SW480 (cell line): Measurements from ENCODE around the gene MAT1A.
A peak's percentile ranks its signal among the peaks of the same experiment; 100 is the strongest.
"Not testable (repeated sequence)": the region's sequence is repeated elsewhere in the genome, so short reads cannot be mapped to it uniquely, and the experiment has no call there.

Experiments used
- DNase-seq: peaks from one replicate; pipeline ENCODE4 v3.0.0-alpha.2; 2016; ENCODE audit warnings: low spot score

Gene MAT1A

DNA sequence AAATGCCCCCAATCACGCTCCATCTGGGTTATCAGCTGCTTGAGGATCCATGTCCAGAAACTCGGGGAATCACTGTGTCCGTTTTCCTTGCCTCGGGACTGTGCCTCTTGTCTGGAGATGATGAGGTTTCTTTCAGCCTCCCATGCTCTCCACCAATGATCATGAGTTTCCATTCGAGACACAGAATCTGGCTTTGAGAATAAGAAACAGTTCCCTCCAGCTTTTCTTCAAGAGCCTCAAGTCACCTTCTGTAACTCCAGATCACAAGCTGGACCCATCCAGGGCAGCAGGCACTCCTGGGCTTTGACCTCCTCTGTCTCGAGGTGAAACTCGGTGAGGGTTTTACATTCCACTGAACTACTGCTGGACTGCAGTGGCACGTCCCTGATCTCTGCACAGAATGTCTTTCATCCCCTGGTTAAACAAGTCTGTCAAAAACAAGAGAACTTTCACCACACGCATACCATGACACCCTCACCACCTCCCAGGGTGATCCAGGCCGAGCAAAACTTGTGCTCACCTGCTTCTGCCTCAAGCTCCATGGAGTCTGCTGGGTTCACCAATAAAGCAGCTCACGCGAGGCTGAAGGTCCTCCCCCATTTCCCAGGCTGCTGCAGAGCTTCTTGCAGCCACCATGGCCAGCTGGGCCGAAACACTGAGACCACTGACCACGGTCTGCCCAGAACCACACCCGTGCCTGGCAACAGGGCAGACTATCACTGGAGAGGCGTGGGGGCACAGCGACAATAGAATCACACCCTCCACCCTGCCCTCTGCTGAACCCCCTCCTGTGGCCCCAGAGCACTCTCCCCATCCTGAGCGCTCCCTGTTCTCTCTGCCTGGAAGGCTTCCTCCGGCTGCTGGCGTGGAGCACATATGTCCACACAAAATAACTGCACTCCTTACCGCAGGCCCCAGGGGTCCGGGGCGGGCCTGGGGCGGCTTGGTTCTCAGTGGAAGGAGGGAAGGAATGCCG is 25.1 kb downstream of the MAT1A start:
- no peak for DNase-seq

DNA sequence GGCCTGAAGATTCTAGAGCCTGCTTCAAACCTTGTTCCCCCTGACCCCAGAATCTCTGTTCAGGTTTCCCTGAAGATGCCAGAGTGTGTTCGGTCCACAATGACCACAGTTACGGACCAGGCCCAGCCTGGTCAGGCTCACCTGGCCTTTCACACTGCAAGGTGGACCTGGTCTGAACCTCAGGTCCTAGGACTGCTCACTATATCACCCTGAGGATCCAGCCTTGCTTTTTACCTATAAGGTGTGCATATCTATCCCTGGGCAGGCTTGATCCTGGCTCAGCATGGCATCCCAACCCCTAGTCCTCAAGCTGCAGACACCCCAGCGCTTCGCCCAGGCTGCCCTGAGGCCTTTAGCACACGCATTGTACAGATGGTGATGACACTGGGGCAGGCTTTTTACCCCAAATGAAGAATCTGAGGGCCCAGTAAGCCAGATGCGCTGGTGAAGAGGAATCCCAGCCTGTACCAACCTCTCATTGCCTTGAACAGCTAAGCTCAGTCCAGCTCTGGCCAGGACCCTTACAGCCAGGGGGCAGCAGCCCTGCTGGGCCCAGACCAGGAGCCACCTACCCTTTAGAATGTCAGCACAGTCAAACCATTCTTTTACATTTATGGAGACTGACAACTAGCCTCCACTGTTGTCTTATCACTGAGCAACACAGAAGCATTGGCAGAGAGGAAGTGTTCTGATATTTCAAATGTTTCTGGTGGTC is 28.0 kb downstream of the MAT1A start:
- DNase-seq, result no peak

DNA sequence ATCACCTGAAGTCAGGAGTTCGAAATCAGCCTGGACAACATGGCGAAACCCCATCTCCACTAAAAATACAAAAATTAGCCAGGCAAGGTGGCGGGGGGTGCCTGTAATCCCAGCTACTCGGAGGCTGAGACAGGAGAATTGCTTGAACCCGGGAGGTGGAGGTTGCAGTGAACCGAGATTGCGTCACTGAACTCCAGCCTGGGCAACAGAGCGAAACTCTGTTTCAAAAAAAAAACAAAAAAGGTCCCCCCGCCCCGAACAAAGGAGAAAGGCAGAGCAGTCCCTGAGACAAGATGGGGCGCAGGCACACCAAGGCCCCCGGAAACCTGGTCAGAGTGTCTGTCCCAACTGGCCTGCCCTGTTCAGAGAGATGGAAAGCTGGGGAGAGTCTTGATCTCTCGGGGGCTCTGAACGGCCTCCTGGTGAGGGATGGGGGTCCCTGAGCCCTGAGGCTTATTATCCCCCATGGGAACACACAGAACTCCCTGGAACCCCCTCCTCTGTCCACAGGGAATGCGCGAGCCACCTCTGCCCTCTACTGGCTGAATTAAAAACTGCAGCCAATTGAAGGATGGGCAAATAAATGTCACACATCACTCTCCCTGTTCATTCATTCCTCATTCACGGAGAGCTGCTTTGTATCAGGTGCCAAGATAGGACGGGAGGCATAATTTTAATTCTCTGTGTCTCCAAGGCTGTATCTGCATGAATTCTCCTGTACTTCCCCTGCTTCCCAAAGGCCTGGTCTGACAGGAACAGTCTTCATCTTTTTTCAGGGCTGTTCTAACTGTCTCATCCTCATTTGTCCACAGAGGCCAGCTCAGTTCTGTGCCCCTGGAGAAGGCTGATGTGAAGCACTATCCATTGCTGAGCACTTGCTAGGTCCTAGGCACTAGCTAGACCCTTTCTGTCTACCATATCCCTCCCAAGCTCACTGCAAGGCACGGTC is 28.9 kb downstream of the MAT1A start:
- DNase-seq, result no peak

DNA sequence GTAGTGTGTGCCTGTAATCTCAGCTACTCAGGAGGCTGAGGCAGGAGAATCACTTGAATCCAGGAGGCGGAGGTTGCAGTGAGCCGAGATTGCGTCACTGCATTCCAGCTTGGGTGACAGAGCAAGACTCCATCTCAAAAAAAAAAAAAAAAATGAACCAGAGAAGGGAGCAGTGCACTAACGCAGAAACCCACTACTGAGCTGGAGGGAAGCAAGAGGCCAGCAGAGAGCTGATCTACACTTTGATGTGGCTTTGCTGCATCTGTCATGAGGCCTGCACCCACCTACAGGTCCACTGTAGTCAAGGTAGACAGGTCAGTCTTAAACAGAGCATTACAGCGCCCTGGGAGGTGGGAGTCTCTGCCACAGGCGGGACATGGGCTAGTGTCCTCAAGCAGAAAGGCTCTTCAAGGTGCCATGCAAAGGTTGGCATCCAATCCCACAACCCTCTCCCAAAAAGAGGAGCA is 30.0 kb downstream of the MAT1A start:
- DNase-seq, result peak; percentile 92

DNA sequence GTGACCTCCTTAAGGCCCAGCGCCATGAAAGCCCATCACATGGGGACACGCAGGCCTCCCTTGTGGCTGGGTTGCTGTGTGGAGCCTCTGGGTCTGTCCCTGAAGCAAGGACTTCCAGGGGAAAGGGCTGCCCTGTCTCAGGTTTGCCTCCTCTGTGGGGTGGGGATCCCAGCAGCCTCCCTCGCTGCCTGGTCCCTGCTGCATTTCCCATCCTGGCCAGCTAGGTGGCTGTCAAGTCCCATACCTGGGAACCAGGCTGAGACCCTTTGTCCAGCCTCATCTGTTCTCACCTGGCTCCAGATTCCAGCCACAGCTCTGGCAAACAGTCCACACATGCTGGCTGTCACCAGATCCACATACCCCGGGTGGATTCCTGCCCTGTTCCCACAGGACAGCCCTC is 32.7 kb downstream of the MAT1A start:
- peak; percentile 30 for DNase-seq

DNA sequence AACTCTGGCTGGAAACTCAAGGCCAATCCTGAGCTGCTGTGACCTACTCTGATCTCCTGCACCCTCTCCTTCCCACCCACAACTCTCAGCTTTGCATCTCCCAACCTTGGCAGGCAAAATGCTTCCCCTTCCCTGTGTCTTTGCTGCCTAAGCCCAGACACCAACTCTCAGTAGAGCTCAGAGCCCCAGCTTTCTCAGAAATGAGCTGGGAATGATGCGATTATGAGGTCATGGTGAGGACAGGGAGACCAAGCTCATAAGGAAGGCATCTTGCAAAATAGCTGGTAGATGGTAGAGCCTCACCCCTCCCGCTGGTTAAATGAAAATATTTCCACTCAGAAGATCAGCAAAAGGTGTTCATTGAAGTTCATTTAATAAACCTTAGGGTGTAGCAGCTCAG is 34.7 kb downstream of the MAT1A start:
- DNase-seq, result not testable (repeated sequence)

DNA sequence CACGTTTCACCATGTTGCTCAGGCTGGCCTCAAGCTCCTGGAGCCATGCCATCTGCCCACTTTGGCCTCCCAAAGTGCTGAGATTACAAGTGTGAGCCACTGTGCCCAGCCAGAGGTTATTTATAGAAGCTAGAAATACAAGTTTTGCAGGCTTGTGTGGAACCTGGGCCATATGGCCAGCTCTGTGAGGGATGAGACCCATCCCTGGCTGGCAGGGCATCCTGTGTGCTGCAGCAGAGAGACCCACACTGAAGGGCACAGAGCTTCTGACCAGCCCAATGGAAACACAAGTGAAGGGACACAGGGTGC is 35.5 kb downstream of the MAT1A start:
- DNase-seq, result not testable (repeated sequence)

DNA sequence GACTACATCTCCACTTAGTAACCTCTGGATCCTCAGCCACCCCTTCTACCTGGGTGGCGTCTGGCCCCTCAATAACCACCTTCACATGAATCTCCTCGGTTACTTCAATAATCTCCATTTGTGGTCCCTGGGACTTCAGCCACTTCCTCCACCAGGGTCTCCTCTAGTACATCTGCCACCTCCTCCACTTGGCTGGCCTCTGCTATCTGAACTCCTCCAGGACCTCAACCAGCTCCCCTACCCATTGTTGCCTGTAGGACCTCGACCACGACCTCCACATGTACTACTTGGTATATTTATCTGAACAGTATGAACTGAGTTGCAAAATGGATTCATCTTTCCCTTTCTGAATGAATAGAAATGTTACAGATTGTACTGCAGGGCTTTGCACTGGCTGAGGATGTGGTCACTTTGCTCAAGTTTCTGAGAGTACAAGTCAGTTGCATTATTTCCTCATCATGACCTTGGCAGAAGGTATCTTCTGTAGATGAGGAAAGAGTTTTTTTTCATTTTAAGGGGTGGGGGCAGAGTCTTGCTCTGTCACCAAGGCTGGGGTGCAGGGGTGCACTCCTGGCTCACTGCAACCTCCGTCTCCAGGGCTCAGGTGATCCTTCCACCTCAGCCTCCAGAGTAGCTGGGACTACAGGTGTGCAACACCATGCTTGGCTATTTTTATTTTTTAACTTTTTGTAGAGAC is 36.0 kb downstream of the MAT1A start:
- no peak for DNase-seq

DNA sequence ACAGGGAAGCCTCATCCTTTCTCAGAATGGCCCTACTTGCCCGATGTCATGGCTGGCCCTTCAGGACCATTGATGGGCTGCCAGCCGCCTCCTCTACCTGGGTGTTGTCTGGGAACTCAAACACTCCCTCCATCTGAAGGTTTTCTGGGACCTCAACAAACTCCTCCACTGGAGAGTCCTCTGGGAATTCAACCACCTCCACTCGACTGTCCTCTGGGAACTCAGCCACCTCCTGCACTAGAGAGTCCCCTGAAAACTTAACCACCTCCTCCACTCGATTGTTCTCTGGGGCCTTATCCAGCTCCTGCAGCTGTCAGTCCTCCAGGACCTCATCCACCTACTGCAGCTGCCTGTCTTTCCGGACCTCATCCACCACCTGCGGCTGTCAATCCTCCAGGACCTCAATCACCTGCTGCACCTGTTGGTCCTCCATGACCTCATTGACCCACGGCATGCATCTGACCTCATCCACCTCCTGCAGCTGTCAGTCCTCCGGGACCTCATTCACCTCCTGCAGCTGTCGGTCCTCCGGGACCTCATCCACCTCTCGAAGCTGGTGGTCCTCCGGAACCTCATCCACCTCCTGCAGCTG is 37.1 kb downstream of the MAT1A start:
- no peak for DNase-seq

DNA sequence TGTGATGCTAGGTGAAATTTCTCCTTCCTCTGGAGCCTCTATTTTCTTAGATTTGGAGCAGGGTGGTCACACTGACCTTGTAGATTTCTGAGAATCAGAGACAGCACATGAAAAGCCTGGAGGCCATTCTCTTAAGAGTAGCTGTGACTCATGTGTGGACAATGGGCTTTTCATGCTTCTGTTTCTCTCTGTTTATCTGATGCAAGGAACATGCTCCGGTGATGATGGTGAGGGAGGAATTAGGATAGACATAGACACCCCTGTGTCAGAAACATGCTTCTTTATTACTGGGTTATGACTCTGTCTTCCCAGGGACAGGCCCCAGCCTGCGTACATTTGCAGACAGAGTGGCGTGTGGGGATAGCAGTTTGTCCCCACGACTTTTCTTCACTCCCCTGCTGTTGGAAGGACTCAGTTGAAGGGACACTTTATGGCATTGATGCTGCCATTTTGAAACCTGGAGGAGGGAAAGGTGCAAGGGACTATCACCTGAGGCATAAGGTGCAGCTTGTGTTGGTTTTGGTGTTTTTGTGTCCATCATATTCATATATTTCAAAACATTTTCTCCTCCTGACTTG is 37.7 kb downstream of the MAT1A start:
- not testable (repeated sequence) for DNase-seq

DNA sequence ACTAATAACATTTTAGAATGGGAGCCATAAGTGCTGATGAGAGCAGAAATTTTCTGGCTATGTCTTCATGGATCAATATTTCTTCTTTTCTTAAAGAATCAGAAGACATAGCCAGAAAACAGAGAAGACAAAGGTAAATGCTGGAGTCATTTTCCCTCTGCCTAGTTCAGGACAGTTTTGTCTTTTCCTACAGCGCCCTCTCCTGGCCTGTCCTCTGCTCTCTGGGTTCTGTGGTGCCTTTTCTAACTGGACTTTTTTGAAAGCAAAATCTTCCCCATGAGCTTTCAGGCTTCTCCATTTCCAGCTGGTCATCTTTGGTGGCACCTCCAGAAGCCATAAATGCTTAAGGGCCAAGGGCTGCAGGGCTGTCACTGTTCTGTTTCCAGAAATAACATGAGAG is 39.1 kb downstream of the MAT1A start:
- not testable (repeated sequence) for DNase-seq

DNA sequence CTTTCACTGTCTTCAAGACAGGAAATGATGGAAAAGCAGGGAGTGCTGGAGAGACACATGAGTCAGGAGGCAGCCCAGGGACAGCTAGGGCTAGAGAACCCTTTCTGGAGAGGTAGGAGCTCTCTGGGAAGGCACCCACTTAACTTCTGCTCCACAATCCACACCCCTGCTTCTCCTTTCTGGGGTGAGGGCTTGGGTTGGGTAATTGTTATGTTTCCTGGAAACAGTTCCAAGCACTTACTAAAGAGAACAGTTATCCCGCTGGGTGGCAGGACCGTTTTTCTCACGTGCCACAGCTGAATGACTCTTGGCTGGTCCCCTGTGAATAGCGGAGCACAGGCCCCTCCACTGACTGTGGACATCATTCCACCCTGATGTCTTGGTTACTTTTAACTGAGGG is 39.6 kb downstream of the MAT1A start:
- not testable (repeated sequence) for DNase-seq

DNA sequence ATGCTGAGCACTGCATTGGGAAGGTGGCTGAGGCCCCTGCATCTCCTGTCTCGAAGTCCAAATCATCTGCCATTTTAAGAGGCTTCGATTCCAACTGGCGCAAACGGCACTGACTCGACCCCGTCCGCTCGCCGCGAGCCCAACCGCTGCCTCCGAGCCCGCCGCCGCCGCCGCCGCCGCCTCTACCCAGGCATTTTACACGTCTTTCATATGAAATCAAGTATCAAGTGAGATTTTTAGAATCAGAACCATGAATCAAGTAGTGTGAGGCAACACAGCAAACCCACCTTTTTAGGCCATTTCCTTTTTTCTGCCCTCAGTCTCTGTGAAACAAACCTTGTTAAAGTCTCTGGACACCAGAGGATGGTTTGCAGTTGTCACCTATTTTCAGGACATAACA is 41.8 kb downstream of the MAT1A start:
- not testable (repeated sequence) for DNase-seq

DNA sequence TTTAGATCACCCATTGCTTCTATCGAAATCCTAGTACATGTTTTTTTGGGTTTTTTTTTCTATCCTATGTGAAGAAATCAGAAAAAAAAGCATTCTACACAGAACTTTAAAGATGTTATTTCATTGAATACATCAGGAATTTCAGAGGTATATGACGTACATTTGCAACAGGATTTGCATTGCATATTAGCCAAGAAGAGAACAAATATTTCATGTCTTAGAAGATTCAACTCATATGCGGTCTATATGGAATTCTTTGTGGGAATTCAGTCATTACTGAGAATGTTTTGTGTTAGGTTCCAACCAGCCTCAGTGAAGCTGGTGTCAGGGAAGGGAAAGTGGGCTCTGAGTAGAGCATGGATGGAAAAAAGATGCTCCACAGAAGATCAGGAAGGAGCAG is 45.1 kb downstream of the MAT1A start:
- DNase-seq, result not testable (repeated sequence)

DNA sequence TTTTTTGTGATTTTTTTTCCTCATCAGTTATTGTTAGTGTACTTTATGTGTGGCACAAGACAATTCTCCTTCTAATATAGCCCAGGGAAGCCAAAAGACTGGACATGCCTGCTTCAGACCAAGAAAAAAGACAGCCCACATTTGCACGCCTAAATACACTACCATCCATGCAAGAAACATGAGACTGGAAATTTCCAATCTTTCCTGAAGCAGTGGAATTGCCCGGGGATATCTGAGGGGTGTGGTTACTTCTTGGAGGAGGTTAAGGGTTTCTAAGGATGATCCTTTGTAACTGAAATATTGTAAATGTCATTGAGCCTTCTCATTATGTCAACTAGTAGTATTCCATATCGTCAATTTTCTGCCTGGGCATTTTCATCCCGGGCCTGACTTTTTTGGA is 47.1 kb downstream of the MAT1A start:
- DNase-seq, result not testable (repeated sequence)

DNA sequence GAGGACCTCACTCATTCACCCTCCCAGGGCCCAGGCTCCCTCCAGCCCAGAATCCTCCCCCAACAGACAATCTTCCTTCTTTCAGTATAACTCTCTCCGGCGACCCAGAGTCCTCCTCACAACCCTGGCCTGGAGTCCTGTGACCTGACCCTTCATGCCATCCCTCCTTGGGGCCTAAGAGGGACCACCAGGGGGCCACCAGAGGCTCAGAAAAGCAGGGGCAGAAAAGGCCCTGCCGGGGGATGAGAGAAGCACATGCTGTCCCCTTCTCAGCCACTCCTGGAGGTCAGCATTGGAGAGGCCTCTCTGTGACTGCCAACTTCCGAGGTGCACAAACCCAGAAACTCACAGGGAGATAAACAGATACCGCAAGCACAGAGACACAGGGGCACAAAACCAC is 53.0 kb downstream of the MAT1A start:
- not testable (repeated sequence) for DNase-seq

DNA sequence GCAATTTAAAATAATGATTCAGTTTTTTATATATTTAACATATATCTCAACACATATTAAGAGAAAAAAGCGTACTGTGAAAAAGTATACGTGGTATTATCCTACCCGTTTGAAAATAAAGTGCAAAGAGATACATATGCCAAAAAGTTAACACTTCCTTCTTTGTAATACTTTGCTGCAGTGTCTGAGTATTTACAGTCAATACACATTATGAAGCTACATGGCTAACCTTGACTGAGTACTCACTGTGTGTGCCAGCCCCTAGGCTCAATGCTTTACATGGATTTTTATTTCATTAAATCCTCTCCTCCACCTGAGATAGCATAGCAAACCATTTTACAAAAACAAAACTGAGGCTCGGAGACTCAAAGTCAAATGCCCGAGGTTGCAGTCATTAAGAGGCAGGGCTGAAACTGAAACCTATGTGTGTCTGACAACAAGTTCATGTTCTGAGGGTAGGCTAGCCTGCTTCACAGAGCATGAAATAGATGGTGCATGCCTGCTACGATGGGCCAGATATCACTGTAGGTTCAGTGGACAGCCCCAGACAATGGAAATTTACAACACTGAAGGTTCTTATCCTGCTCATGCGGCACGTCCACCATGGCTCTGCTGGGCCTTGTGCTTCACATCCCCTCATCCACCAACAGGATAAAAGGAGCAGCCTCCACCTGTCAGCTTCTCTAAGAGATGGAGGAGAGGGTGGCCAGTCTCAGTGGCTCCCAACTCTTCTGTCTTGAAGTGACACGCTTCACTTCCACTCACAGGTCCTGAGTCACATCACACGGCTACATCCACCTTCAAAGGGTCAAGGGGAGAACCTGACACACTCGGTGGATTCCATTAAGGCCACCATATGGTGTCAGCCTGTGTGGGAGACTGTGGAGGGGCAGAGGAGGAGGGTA is 54.9 kb downstream of the MAT1A start:
- DNase-seq, result not testable (repeated sequence)

DNA sequence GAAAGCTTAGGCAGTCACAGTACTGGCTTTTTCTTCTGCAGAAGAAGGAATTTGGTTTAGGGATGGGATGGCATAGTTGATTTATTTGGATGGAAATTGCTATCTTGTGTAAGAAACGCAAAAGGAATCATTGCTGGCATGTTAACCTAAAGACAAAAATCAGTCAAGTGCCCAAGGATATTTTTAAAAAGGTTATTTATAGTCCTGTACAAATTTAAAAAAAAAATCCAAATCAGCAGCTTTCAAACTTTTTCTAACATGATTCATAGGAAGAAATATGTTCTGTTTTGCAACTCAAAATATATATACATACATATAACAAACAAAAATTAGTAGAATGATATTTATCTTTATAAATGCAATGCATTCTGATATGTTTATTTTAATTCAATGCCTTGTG is 55.6 kb downstream of the MAT1A start:
- not testable (repeated sequence) for DNase-seq

DNA sequence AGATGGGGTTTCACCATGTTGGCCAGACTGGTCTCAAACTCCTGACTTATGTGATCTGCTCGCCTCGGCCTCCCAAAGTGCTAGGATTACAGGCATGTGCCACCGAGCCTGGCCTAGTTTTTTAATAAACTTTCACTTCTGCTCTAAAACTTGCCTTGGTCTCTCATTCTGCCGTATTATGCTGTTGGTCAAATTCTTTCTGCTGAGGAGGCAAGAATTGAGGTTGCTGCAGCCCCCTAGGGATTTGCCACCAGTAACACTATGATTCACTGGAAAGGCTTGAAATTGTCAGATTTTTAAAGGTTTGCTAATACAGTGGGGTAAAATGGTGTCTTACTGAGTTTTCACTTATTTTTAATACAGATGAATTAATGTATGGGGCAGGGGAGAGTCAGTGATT is 62.7 kb downstream of the MAT1A start:
- DNase-seq, result not testable (repeated sequence)

DNA sequence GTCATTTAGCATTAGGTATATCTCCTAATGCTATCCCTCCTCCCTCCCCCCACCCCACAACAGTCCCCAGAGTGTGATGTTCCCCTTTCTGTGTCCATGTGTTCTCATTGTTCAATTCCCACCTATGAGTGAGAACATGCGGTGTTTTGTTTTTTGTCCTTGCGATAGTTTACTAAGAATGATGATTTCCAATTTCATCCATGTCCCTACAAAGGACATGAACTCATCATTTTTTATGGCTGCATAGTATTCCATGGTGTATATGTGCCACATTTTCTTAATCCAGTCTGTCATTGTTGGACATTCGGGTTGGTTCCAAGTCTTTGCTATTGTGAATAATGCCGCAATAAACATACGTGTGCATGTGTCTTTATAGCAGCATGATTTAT is 66.4 kb downstream of the MAT1A start:
- DNase-seq, result not testable (repeated sequence)
